Epithelial cell of esophagus (primary cell): Measurements from ENCODE around the gene CBL.

ENCODE experiments used
- DNase-seq: peaks from one replicate; pipeline ENCODE4 v3.0.0; 2010; ENCODE audit warnings: low read depth
- H3K4me3 ChIP-seq: 2 replicates; pipeline ENCODE4 v1.5.1; 2011; ENCODE audit warnings: mild to moderate bottlenecking, low read length, control low read depth
- CTCF ChIP-seq: IDR thresholded peaks from 2 replicates; pipeline ENCODE4 v1.5.1; 2011; ENCODE audit warnings: low read depth, mild to moderate bottlenecking, low read length, control low read depth, inconsistent platforms; ENCODE audit not compliant: insufficient read depth; ENCODE audit errors: missing control alignments

Gene CBL

GRCh38 chr11:119342023-119342300 is 135.8 kb downstream of the CBL start:
- DNase-seq = no peak
- H3K4me3 ChIP-seq = no peak overlapping the region
- TF ChIP-seq CTCF = no peak

- no peak for TF ChIP-seq CTCF
- H3K4me3 ChIP-seq = no peak overlapping the region
- DNase-seq = no peak
Measured at GRCh38 chr11:119342362-119343130, 136.4 kb downstream of the CBL start.

- TF ChIP-seq CTCF = no peak
- no peak overlapping the region for H3K4me3 ChIP-seq
- no peak for DNase-seq
Measured at GRCh38 chr11:119343726-119344125, 137.6 kb downstream of the CBL start.

GRCh38 chr11:119344291-119345010 is 138.3 kb downstream of the CBL start:
- no peak overlapping the region for H3K4me3 ChIP-seq
- DNase-seq = no peak
- no peak for TF ChIP-seq CTCF

GRCh38 chr11:119345685-119346084 is 139.5 kb downstream of the CBL start:
- no peak for DNase-seq
- no peak for TF ChIP-seq CTCF
- H3K4me3 ChIP-seq = no peak overlapping the region

- no peak within 1 kb of the TSS for H3K4me3 ChIP-seq
Measured at GRCh38 chr11:119346605-119347004, 140.5 kb downstream of the CBL start, which contains the start of gene MFRP. Gene MFRP, minus strand, starts transcription at chr11:119346705. Its CDS starts 192 bp downstream, at chr11:119346513.

More at GRCh38 chr11:119346605-119347004, 140.5 kb downstream of the CBL start, which contains the start of gene MFRP:
- TF ChIP-seq CTCF = no peak
- no peak for DNase-seq
